ENCODE results near the gene PPP1R11. TPM values are rescaled to one million over a fixed set of nuclear protein-coding genes. Genes with fewer than 3 reads are reported as not detected.

PPP1R11 gene
- polyA plus RNA-seq, 1 donor (not counting 4 experiments of a cell fraction or from before 2014, with no cell fraction given) = 58.0 TPM

- dilution Hi-C loops (cut with MboI; ENCODE audit: extremely low pct_ligation_motif_present, low sequenced_read_pairs) = no loop called here
- no peak overlapping the region for H3K4me3 ChIP-seq (ENCODE audit: control insufficient read depth in 2 of 3, extremely low read depth in 1 of 3, insufficient read depth in 2 of 3, low read depth in 1 of 3, low read length in 3 of 3)
- H3K9me1 ChIP-seq (ENCODE audit: control insufficient read depth, extremely low read depth, insufficient read depth, low read length) = no peaks in the 10 kb centered on the region
- H4K20me1 ChIP-seq (ENCODE audit: control insufficient read depth, extremely low read depth, insufficient read depth, low read length) = no peaks in the 10 kb centered on the region
- no peaks in the 10 kb centered on the region for H3K4me1 ChIP-seq (ENCODE audit: control insufficient read depth, extremely low read depth, insufficient read depth, low read length)
- no peak overlapping the region for H3K9ac ChIP-seq (ENCODE audit: control insufficient read depth, extremely low read depth, insufficient read depth, low read length)
- H3K9me3 ChIP-seq (ENCODE audit: control insufficient read depth, low read depth, low read length) = no peaks in the 10 kb centered on the region
- no peak for TF ChIP-seq EZH2 (IDR thresholded peaks at IDR 0.05; ENCODE audit: low read length)
- TF ChIP-seq, protein P1, sequence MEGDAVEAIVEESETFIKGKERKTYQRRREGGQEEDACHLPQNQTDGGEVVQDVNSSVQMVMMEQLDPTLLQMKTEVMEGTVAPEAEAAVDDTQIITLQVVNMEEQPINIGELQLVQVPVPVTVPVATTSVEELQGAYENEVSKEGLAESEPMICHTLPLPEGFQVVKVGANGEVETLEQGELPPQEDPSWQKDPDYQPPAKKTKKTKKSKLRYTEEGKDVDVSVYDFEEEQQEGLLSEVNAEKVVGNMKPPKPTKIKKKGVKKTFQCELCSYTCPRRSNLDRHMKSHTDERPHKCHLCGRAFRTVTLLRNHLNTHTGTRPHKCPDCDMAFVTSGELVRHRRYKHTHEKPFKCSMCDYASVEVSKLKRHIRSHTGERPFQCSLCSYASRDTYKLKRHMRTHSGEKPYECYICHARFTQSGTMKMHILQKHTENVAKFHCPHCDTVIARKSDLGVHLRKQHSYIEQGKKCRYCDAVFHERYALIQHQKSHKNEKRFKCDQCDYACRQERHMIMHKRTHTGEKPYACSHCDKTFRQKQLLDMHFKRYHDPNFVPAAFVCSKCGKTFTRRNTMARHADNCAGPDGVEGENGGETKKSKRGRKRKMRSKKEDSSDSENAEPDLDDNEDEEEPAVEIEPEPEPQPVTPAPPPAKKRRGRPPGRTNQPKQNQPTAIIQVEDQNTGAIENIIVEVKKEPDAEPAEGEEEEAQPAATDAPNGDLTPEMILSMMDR (optimal IDR thresholded peaks at IDR 0.05 in 1 of 3, IDR thresholded peaks at IDR 0.05 in 1 of 3, conservative IDR thresholded peaks at IDR 0.05 in 1 of 3; ENCODE audit: extremely low read depth in 1 of 3, insufficient read depth in 2 of 3, low read length in 3 of 3) = no peak
- DNase-seq (ENCODE audit: low read depth, low spot score) (no peak), FAIRE-seq (no peak)
- H2AFZ ChIP-seq (ENCODE audit: control insufficient read depth, low read length) = no peak overlapping the region
- no peak overlapping the region for H3K4me2 ChIP-seq (ENCODE audit: control insufficient read depth, extremely low read depth, insufficient read depth, low read depth, low read length)
- H3K36me3 ChIP-seq (ENCODE audit: control insufficient read depth in 2 of 2, extremely low read depth in 1 of 2, insufficient read depth in 2 of 2, low read length in 2 of 2) = no peaks in the 10 kb centered on the region
- no peak overlapping the region for H3K27ac ChIP-seq (ENCODE audit: control insufficient read depth, insufficient read depth, low read length)
- no peaks in the 10 kb centered on the region for H3K27me3 ChIP-seq (ENCODE audit: control insufficient read depth, extremely low read depth, insufficient read depth, low read length)
- no peaks in the 10 kb centered on the region for H3K79me2 ChIP-seq (ENCODE audit: control insufficient read depth, insufficient read depth, low read length)
These were observed 41.8 kb upstream of the PPP1R11 start for GRCh38 chr6:30025186-30025585.

DNA sequence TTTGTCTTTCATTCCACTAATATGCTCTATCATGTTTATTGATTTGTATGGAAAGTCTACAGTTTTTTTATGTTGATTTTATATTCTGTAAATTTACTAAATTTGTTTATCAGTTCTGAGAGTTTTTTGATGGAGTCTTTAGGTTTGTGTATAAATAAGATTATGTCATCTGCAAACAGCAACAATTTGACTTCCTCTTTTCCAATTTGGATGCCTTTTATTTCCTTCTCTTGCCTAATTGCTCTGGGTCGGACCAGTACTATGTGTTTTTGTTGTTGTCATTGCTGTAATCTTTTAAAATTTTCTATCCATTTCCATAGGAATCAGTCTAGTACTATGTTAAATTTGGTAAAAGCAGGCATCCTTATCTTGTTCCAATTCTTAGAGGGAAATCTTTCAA lies 37.4 kb upstream of the PPP1R11 start:
- Histone ChIP-seq H2AFZ (ENCODE audit: control insufficient read depth, low read length) (no peak overlapping the region), H3K4me3 (ENCODE audit: control insufficient read depth in 2 of 3, extremely low read depth in 1 of 3, insufficient read depth in 2 of 3, low read depth in 1 of 3, low read length in 3 of 3) (no peak overlapping the region), H3K9ac (ENCODE audit: control insufficient read depth, extremely low read depth, insufficient read depth, low read length) (no peak overlapping the region), H3K4me1 (ENCODE audit: control insufficient read depth, extremely low read depth, insufficient read depth, low read length) (no peaks in the 10 kb centered on the region), H4K20me1 (ENCODE audit: control insufficient read depth, extremely low read depth, insufficient read depth, low read length) (no peaks in the 10 kb centered on the region), H3K9me1 (ENCODE audit: control insufficient read depth, extremely low read depth, insufficient read depth, low read length) (no peaks in the 10 kb centered on the region), H3K4me2 (ENCODE audit: control insufficient read depth, extremely low read depth, insufficient read depth, low read depth, low read length) (no peak overlapping the region), H3K79me2 (ENCODE audit: control insufficient read depth, insufficient read depth, low read length) (no peaks in the 10 kb centered on the region), H3K27me3 (ENCODE audit: control insufficient read depth, extremely low read depth, insufficient read depth, low read length) (no peaks in the 10 kb centered on the region), H3K36me3 (ENCODE audit: control insufficient read depth in 2 of 2, extremely low read depth in 1 of 2, insufficient read depth in 2 of 2, low read length in 2 of 2) (peaks cover 0 to under 1% of the 10 kb centered on the region in 2 experiments), H3K27ac (ENCODE audit: control insufficient read depth, insufficient read depth, low read length) (no peak overlapping the region), H3K9me3 (ENCODE audit: control insufficient read depth, low read depth, low read length) (no peaks in the 10 kb centered on the region)
- TF ChIP-seq EZH2 (IDR thresholded peaks at IDR 0.05; ENCODE audit: low read length) = no peak
- TF ChIP-seq, protein P1 (optimal IDR thresholded peaks at IDR 0.05 in 1 of 3, IDR thresholded peaks at IDR 0.05 in 1 of 3, conservative IDR thresholded peaks at IDR 0.05 in 1 of 3; ENCODE audit: extremely low read depth in 1 of 3, insufficient read depth in 2 of 3, low read length in 3 of 3) = no peak
- FAIRE-seq (no peak), DNase-seq (ENCODE audit: low read depth, low spot score) (no peak)
- dilution Hi-C loops (cut with MboI; ENCODE audit: extremely low pct_ligation_motif_present, low sequenced_read_pairs) = no loop called here
